Activated naive CD4-positive, alpha-beta T cell treated with Interleukin-2 at 50 U/mL for 16 hours (primary cell): ENCODE data around the gene PSAP.

ENCODE experiments used
- DNase-seq: peaks from one replicate; pipeline ENCODE4 v3.0.0-alpha.2; 2020

Gene PSAP

DNA sequence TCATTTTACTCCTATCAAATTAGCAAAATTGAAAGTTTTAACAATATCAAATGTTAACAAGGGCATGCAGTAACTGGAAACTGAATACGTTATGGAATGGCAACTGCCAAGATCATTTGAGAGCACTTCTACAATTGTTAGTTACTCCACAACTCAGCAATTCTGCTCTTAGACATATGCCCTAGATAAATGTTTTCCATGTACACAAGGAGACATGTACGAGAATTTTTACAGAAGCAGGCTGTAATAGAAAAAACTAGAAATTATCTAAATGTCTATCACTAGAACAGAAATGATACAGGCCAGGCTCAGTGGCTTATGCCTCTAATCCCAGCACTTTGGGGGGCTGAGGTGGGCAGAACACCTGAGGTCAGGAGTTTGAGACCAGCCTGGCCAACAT, 7.0 kb downstream of the PSAP start:
- DNase-seq, result no peak

GRCh38 chr10:71842856-71843686, 8.0 kb downstream of the PSAP start:
- DNase-seq, result no peak

DNA sequence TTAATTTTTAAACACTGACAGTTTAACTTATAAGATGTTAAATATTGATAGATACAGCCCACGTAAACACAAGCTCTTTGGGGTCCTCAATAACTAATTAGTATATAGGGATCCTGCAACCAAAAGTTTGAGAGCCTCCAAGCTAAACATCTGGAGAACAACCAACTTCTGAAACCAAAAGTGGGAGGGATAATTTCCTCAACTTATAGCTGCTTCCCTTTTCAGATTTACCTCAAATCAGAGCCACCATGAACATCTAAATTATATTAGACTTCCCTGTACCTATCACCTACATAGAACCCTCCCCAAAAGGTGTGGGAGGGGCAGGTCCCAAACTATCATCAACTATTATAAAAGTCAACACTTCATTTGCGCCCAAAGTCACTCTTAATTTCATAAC, 8.6 kb downstream of the PSAP start:
- no peak for DNase-seq

DNA sequence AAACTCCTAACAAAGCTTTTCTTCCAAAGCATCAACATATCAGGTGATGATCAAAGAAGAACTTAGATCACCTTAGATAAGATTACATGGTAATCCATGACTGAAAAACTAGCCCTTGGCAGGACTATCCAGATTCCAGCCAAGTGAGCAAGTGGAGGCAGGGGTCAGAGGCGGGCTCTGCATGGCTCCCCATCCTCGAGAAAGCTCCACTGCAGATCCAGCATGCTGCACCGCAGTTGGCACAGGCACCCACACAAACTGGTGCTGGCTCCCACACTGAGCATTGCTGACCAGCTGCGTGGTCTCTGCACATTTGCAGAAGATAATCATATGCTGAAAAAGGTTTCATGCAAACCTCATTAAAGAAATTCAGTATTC, 10.1 kb downstream of the PSAP start:
- DNase-seq, result no peak

DNA sequence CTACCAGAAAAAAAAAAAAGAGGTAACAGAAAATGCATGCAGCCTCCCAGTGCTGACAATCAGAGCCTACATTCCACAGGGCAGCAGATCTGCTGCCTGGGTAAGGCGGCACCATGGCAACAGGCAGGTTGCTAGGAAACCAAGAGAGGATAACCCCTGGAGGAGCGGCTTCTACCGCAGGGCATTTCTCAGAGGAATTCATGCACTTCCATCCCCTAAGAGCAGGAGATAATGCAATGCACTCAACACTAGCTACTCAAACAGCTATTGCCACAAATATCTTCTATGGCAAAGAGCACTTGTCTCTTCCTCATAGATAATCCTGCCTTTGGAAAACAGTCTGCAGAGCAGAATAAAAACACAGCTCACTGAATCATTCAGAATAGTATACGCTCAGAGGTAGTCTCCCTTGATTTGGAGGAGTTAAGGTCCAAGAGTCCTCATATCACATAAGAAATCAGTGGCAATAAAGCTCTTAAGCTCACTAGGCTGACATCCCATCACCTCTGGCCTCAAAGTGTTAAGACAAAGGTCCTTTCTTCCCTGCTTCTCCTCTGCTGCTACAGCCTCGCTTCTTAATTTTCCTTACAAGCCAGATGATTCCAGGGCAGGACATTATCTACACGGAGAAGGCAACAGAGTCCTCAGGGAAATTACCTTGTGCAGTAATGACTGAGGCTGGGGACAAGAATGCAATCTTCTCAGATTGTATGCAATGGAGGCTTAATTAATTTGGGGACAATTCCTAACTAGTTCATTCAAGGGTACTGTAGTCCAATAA, 10.7 kb downstream of the PSAP start:
- DNase-seq, result no peak

DNA sequence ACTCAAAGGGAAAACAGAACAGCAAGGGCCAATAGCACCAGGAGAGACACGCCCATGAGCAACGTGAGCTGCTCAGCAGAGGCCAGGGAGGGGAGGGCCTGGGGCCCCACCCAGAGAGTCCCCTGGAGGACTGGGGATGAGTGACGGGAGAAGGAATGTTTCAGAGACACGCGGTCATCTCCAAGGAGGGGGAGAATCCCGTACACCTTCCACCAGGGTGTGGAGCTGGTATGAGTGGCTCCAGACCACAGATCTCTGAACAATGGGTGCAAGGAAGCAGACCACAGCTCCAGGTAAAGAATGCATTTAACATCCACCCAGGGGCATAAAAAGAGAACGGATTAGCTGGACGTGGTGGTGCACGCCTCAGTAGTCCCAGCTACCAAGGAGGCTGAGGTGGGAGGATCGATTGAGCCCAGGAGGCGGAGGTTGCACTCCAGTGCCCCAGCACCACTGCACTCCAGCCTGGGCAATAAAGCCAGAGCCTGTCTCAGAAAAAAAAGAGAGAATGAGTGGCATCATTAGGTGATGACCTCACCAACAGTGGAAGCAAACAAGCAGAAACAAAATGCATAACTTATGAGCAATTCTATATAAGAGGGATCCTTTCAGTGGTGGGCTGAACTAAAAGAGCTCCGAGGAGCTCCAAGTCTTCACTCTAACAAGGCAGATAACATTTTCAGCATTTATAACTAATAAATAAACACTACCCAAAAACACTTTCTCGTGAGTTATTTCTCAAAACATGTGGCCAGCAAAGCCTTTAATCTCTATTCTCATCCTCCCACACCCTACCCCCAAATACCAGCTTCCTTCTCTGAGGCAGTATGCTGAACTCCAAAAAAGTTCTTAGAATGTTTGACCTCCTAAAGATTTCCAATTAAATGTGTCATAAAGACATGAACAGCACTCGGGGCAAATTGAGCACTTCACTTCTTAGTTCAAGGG, 12.5 kb downstream of the PSAP start:
- no peak for DNase-seq

- DNase-seq, result no peak
Measured at GRCh38 chr10:71837098-71837827, 13.8 kb downstream of the PSAP start.

DNA sequence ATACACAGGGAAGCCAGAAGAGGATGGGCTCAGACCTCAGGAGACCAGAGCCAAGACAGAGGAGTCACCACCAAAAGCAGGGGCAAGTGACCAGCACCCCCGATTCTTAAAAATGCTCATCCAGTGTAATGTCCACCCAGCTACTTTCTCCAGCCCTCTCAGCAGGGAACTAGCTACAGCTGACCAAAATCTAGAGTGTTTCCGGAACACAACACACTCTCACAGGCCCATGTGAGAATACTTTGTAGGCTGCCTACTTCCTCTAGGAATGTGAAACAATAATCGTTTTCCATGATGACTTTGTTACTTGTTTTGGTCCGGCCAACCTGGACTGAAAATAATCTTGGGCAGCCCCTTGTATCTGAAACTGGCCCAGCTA, 14.5 kb downstream of the PSAP start:
- DNase-seq, result no peak

- no peak for DNase-seq
Measured at GRCh38 chr10:71835671-71836595, 15.1 kb downstream of the PSAP start.

DNA sequence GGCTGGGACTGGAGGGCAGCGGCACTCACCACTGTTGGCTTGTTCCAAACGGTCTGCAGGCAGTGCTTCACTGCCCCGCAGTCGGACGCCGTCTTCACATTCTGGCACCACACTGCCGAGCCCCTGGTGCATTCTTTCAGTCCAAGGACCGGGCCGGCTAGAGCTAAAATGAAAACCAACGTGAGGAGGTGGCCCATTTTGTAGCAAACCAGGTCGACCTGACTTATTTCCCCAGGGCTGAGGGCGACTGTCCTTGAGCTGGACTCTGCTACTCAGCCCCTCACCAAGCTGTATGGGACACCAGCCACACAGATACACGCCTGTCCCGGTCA, 16.7 kb downstream of the PSAP start:
- DNase-seq, result no peak

DNA sequence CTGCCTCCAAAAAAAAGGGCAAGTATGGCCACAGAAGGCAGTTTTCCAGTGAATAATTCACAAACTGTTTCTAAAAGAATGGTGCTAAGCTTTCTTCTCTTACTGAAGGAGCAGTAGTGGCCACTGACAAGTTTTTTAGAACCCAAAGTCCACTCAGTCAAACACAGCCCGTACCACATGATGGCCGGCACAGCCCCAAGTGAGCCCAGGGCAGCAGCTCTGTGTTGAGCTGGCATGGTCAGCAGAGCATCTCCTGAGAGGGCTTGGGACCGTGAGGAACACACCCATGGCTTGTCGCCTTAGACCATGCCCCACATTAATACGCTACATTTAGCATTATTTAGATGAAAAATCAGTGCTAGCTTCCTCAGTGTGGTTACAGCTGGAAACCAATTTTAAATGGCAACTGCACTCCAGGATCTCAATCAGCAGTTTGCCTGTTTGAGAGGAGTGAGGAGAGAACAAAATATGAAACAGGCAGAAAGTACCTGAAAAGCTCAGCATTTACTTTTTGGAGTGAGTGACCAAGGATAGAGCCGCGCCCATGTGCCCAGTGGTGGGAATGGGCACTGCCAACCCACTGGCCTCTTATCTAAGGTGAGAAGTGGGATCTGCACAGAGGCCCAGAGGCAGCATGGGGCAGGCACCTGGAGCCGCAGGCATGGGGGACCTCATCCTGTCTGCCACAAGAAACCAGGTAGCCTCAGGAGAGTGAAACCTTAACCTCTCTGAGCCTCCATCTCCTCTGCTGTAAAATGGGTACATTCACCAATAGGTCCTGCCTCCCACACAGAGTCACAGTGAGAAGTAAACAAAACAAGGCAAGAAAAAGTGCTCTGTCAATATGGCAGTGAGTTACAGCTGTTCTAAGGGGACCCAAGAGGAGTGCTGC, 17.4 kb downstream of the PSAP start:
- no peak for DNase-seq

- no peak for DNase-seq
Measured at GRCh38 chr10:71832967-71833366, 18.1 kb downstream of the PSAP start.

- DNase-seq, result no peak
Measured at GRCh38 chr10:71831646-71832552, 19.2 kb downstream of the PSAP start.

- no peak for DNase-seq
Measured at GRCh38 chr10:71830726-71831125, 20.3 kb downstream of the PSAP start.

- DNase-seq, result no peak
Measured at GRCh38 chr10:71829896-71830295, 21.2 kb downstream of the PSAP start.

DNA sequence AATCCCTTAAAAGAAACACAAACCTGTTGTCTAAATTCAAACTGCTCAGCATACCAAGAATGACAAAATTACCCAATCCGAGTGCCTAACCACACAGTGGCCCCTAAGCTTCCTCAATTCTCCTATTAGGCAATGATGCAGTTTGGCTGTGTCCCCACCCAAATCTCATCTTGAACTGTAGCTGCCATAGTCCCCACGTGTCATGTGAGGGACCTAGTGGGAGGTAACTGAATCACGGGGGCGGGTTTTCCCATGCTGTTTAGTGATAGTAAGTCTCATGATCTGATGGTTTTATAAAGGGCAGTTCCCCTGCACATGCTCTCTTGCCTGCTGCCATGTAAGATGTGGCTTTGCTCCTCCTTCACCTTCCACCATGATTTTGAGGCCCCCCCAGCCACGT, 21.9 kb downstream of the PSAP start:
- DNase-seq, result no peak

DNA sequence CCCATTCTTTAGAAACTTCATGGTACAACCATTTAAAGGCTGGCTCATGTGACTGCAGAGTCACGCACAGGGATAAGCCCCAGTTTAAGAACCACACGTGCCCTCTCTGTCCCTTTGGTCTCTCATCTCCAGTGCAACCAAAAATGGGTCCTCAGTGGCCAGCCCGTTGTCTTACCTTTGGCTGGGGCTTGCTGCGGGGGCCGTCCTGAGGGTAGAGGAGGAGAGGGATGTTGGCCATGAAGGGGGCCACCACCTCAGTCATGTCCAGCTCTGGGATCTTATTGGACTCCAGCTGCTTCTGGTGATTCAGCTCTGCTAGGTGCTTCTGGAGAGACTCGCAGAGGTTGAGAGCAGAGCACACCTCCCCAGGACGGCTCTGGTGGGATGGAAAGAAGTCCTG, 22.3 kb downstream of the PSAP start:
- DNase-seq, result no peak

DNA sequence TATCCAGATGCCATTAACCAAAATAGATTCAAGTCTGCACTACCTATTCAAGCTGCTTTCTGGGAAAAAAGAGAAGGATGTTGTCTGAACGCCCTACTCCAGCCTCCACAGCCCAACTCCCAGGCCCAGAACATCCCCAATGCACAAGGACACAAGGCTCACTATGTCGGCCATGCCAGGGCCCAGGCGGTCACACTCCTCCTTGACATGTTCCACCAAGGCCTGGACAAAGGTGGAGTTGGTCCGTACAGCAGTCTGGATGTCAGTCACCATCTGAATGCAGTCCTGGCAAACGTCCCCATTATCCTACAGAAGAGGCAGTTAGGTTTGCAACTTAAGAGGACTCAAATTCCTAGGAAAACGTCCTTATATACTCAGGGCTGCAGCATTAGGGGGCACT, 23.2 kb downstream of the PSAP start:
- no peak for DNase-seq

DNA sequence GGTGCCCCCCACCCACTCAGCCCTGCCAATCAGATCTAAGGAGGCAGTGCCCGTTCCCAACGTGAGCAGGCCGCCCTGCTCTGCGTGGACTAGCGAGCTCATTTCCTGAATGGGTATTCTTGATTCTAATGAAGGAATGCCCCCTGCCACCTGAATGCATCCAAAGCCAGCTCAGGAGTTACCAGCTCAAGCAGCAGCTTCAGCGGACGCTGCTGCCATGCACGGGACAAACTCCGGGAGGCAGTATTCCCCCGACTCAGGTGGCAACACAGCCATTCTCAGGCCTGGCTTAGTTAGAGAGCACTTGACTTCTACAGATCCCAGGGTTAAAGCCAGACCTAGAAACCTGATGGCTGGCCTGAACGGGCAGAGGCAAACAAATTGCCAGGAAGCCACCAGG, 25.8 kb downstream of the PSAP start:
- no peak for DNase-seq
